H54 (cell line): ENCODE measurements around the gene ARL14.
"Not testable (repeated sequence)": the region's sequence is repeated elsewhere in the genome, so short reads cannot be mapped to it uniquely, and the experiment has no call there.

Source experiments
- DNase-seq: peaks from one replicate; pipeline ENCODE4 v3.0.0; 2011; ENCODE audit warnings: low spot score, mixed read lengths; ENCODE audit not compliant: insufficient read length
- FAIRE-seq: peaks from 3 replicates; lab custom pipeline; 2011; peaks lifted over from hg19 to GRCh38; lab: Jason Lieb, UNC
- POLR2A ChIP-seq: IDR thresholded peaks from 2 replicates; pipeline ENCODE4 v1.6.1; 2011; ENCODE audit warnings: low read depth, mild to moderate bottlenecking, low read length

Gene ARL14

DNA sequence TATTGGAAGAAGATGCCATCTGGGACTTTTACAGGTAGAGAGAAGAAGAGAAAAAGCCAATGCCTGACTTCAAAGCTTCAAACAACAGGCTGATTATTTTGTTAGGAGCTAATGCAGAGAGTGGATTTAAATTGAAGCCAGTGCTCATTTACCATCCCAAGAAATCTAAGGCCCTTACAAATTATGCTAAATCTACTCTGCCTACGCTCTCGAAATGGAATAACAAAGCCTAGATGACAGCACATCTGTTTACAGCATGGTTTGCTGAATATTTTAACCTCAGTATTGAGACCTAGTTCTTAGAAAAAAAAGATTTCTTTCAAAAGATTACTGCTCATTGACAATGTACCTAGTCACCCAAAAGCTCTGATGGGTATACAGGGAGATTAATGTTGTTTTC lies 16.2 kb downstream of the ARL14 start:
- no peak for FAIRE-seq
- no peak for DNase-seq
- TF ChIP-seq POLR2A, result no peak

DNA sequence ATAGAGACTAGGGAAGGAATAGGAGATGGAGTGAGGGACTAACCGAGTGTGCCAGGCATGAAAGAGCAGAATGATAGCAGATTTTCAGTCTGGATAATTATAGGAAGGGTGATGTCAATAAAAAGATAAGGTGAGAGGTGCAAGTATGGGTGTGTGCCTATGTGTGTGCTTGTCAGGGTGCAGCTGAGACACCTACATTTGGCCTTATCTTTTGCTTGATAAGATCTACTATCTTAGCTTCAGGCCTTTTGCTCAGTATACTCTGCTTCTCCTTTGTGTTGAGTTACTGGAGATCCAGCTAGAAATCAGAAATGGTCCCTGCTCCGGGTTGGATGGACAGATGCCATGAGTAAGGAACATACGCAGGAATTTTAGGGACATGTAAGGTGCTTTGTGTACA lies 17.4 kb downstream of the ARL14 start:
- no peak for TF ChIP-seq POLR2A
- FAIRE-seq (no peak), DNase-seq (no peak)

DNA sequence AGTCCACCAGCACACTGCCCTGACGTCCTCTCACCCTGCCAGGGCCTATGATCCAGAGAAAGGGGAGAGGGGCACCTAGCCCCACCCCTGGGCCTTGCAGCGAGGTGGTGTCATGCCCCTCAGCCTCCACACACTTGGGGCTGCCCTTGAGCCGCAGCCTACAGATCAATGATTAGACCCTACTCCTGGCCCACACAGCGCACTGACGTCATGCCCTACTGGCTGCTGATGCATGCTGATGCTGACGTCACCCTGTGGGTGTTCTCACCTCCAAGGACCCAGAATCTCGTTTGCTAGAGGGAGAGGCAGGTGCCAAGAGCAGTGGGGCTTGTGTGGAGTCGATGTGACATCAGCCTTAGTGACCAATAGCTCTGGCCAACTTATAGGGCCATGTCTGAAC lies 18.0 kb downstream of the ARL14 start:
- no peak for FAIRE-seq
- no peak for TF ChIP-seq POLR2A
- DNase-seq, result no peak

DNA sequence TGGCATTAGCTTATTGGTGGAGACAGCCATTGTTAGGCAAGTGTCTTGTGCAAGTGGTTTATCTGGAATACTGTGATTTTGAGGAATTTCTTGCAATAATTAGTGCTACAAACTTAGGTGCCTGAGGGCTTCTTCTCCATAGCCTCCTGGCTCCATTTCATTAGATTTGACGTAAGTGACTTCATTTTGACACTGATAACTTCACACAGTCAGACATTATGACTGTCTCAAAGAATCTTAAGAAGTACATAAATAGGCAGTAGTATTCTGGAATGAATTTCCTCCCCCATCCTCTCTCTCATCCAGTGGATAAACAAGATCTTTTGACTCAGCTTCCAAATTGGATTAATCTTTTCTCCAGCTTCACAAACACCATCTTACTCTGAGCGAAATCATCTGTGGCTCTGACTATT lies 19.0 kb downstream of the ARL14 start:
- TF ChIP-seq POLR2A, result no peak
- FAIRE-seq (no peak), DNase-seq (no peak)

DNA sequence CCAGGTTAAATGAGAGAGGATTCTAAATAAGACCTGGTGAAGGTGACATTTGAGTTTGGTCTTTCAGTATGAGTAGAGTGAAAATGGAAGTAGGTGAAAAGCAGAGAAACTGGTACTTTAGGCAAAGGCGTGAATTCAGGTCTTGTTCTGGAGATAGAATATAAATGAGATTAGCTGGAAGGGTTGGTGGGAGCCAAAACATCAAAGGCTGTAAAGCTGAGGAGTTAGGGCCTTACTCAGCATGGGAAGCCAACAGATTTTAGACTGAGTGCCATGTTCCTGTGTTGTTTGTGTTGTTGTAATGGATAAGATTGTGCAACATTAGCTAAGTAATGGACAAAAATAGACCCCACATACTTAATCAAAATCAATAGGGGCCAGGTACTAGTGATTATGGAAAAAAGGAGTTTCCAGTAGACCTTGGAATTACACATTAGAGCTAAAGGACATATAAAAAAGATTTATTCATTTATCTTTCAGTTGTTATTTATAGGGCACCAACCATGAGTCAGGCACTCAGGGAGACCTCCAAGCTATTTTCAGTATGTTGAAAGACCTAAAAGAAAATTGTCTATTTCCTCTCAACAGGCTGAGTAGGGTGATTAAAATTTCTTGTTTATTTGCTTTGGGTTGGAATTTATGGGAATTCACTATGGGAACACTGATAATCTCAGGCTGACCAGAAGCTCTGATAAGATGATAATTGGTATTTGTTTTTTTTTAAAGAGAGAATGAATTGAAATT lies 20.8 kb downstream of the ARL14 start:
- TF ChIP-seq POLR2A, result no peak
- FAIRE-seq, result no peak
- no peak for DNase-seq

DNA sequence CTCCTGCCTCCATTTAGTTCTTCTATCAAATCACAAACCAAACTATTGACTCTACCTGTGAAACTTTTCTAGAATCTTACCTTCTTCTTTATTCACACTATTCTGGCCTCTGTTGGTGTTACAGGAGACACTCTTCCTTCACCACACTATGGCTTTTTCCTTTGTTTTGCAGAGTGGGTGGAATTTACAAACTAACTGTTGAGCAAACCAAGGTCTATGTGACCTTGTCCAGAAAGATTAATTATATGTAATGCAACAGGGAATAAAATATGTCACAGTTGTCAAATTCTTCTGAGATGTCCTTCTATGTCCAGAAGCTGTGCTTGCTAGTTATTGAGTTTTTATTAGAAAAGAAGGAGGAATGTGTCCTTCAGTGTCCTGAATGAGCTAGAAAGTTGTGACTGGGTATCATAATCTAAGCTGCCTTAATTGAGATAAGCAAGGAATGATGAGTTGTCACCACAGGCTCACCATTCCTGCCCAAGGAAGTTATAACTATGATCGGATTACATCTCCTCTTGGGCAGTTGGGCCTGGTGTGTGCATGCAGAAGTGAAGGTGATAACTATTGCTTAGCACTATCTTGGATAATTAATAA lies 21.7 kb downstream of the ARL14 start:
- DNase-seq (no peak), FAIRE-seq (no peak)
- TF ChIP-seq POLR2A, result no peak

DNA sequence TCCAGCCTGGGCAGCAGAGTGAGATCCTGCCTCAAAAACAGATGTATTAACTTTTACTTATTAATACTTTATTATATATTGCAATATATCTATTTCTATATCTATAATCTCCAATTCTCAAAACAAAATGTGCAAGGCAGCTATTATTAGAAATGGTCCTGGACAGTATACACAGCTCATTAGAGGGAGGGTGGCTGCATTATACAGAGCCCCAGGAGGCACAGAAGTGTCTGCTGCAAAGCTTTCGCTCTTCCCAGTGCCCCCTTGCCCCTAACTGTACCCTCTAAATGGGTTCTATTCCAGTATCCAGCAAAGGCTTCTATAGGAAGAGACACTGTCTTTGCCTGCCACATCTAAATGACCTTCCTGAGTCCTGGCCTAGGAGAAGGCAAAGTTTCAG lies 24.5 kb downstream of the ARL14 start:
- DNase-seq (no peak), FAIRE-seq (no peak)
- no peak for TF ChIP-seq POLR2A

DNA sequence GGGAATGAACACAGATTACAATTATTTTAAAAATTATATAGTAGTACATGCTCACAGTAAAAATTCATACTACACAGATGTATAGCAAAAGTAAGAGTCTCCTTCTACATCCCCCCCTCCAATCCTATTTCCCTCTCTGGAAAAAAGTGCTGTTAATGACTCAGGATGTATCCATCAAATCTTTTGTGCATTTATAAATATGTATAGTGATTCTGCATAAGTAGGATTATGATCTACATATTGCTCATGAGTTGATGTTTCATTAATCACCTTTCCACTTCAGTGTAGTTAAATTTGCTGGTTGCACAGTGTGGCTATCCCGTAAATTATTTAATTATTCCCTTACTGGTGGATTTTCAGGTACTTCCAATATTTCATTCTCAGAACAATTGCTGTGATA lies 25.3 kb downstream of the ARL14 start:
- FAIRE-seq (no peak), DNase-seq (no peak)
- TF ChIP-seq POLR2A, result no peak

DNA sequence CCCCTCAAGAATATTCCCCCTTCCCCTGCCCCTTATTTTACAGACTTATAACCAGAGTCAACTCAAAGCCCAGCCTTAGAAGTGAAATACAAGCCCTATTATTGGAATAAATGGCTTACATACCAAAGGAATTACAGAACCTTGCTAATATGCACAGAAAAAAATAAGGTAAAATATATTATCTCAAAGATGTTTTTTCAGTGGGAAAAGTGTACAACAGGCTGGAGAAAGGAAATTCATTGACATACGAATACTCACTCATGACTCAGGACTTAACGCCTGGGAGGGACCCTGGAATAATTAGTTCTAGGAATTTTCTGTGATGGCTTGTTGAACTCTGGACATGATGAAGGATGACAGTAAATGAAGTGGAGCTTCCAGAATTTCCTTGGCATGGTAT lies 27.0 kb downstream of the ARL14 start:
- FAIRE-seq, result no peak
- DNase-seq, result no peak
- TF ChIP-seq POLR2A, result no peak

DNA sequence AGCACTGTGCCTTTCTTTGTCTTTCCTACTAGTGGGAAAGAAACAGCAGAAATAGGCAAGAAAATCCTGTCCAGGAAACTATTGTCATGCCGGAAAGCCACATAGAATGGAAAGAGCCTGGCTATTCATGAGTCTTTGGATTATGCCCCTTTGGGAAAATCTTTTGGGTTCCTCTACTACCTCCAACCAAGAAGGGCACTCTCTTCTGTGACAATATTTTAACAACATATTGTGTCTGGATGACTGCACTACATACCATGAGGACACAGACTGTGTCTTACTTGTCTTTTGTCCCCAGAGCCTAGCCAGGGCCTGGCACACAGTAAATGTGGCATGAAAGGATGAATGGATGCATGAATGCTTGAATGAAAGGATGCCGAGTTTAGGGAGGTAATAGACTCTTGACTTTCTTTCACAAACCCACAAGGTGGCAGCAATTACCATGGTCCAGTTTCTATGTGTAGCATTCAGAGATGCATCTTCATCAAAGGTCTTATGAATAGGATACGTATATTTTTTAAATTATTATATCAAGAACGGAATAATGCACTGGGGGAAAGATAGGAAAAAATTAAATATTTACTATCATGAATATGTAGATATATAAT lies 30.3 kb downstream of the ARL14 start:
- peak; percentile 60 for FAIRE-seq
- no peak for DNase-seq
- no peak for TF ChIP-seq POLR2A

DNA sequence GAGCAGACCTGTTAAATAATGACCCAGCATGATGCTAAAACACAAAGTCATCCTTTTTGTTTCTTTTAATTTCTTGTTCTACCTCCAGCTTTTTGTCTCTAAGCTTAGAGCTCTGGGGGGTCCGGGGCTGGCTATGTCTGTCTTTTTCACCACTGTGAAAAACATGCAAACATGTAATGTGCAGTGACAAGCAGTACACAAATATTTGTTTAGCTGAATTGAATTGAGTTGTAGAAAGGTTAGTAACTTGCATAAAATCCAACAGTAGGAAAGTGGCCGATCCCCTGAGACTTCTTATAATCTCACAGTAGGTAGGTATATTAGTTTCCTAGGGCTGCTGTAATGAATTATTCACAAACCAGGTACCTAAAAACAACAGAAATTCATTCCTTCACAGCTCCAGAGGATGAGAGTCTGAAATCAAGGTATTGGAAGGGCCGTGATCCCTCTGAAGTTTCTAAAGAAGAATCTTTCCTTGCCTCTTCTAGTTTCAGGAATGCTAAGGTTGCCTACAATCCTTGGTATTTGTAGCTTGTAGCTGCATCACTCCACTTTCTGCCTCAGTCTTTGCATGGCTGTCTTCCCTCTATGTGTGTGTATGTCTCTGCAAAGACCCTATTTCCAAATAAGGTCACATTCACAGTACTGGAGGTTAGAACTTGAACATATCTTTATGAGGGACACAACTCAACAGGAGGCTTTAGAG lies 32.7 kb downstream of the ARL14 start:
- TF ChIP-seq POLR2A, result no peak
- no peak for DNase-seq
- FAIRE-seq, result no peak

DNA sequence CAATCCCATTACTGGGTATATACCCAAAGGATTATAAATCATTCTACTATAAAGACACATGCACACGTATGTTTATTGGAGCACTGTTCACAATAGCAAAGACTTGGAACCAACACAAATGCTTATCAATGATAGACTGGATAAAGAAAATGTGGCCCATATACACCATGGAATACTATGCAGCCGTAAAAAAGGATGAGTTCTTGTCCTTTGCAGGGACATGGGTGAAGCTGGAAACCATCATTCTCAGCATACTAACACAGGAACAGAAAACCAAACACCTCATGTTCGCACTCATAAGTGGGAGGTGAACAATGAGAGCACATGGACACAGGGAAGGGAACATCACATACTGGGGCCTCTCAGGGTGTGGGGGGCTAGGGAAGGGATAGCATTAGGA lies 36.2 kb downstream of the ARL14 start:
- not testable (repeated sequence) for DNase-seq, FAIRE-seq

DNA sequence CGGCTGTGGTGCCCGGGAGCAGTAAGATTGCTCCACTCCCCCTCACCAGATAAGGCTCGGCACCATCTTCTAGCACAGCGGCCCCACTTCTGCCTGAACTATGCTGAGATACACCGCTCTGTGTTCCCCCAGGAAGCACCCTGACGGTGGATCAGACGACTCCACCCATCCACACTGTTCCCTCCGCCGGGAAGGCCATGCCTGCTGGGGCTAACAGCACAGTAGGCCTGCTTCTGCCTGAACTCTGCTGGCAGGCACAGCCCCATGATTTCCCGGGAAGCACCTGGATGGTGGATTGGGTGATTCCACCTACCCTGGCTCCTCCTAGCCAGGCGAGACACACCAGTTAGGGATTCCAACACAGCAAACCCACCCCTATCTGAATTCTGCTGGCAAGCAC lies 42.8 kb downstream of the ARL14 start:
- DNase-seq (no peak), FAIRE-seq (no peak)
- TF ChIP-seq POLR2A, result no peak

DNA sequence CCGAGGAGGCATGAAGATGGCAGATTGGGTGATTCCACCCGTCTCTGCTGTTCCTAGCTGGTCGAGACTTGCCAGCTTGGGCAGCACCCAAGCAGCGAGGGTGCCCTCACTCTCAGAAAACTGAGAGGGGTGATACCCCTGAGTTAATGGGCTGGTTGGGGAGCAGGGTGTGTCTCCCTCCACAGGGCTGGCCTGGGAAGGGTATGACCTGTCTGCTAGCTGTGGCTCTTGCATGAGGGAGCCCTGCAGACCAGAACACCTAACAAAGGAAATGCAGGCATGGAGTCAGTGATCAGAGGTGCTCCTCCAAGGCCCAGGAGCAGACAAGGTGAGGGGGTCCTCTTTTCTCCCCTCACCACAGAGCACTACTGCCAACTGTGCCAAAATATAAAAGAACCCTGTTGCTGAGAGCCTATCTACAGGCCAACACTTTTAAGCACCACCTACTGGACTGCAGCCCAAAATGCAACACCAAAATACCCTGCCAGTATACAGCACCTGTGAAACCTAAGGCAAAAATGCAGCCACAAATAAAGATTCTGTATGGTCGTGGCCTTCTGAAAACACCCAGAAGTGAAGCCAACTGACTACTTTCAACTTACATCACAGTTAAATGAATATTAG lies 43.3 kb downstream of the ARL14 start:
- FAIRE-seq (no peak), DNase-seq (no peak)
- no peak for TF ChIP-seq POLR2A
